ENCODE results near the gene LRP1B. TPM values are rescaled to one million over a fixed set of nuclear protein-coding genes. Genes with fewer than 3 reads are reported as not detected.
"Not testable (repeated sequence)": the region's sequence is repeated elsewhere in the genome, so short reads cannot be mapped to it uniquely, and the experiment has no call there.

LRP1B gene
- total and polyA plus RNA-seq, 4 donors: 0.01 to 0.84 (median 0.17) TPM

DNA sequence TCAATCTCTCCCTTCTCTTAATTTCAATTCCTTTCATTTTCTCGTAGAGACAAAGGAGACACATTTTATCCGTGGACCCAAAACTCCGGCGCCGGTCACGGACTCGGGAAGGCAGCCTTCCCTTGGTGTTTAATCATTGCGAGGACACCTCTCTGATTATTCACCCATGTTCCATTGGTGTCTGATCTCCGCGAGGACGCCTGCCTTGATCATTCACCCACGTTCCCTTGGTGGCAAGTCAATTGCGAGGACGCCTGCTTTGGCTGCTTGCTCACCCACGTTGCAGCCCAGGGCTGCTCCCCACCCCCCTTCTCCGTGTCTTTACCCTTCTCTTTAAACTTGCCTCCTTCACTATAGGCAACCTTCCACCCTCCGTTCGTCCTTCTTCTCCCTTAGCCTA is 1703.8 kb downstream of the LRP1B start:
- H3K27ac ChIP-seq (ENCODE audit: low read depth in 1 of 2, low read length in 2 of 2); H3K4me3 ChIP-seq (ENCODE audit: low read depth in 1 of 3, low read length in 3 of 3); H3K27me3 ChIP-seq (ENCODE audit: control insufficient read depth in 4 of 4, insufficient read depth in 4 of 4, low read length in 3 of 4); H3K9ac ChIP-seq (ENCODE audit: low read depth in 1 of 2, low read length in 2 of 2); H3K9me3 ChIP-seq (ENCODE audit: control insufficient read depth in 4 of 4, low read length in 3 of 4); DNase-seq (ENCODE audit: low spot score); H3K36me3 ChIP-seq (ENCODE audit: control insufficient read depth in 4 of 4, insufficient read depth in 3 of 4, low read depth in 1 of 4, low read length in 3 of 4); H3K4me1 ChIP-seq (ENCODE audit: control insufficient read depth in 4 of 4, insufficient read depth in 4 of 4, low read length in 3 of 4): not testable (repeated sequence)
- 91% methylated on average over 18 of the region's 18 CpGs for WGBS

DNA sequence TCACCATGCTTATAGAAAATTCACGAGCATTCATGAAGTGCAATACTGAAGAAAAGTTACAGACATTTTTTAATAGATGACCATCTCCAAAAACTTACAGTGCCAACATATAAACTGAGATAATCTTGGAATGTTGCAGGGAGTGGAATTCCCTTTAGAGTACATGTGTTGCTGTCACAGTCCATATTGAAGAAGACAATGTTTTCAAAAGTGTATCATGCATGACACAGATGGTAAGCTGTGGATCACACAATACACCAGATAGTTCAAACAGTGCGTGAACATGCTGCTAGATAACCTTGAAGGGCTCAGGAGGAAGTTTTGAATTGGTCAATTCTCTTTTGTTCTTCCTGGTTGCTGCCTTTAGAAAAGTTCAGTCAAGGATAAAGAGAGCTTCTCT is 1706.3 kb downstream of the LRP1B start:
- Histone ChIP-seq H3K9ac (ENCODE audit: low read depth in 1 of 2, low read length in 2 of 2) (no peak overlapping the region), H3K27ac (ENCODE audit: low read depth in 1 of 2, low read length in 2 of 2) (no peak overlapping the region), H3K9me3 (ENCODE audit: control insufficient read depth in 4 of 4, low read length in 3 of 4) (no peaks in the 10 kb centered on the region), H3K4me1 (ENCODE audit: control insufficient read depth in 4 of 4, insufficient read depth in 4 of 4, low read length in 3 of 4) (no peaks in the 10 kb centered on the region), H3K36me3 (ENCODE audit: control insufficient read depth in 4 of 4, insufficient read depth in 3 of 4, low read depth in 1 of 4, low read length in 3 of 4) (no peaks in the 10 kb centered on the region), H3K27me3 (ENCODE audit: control insufficient read depth in 4 of 4, insufficient read depth in 4 of 4, low read length in 3 of 4) (no peaks in the 10 kb centered on the region), H3K4me3 (ENCODE audit: low read depth in 1 of 3, low read length in 3 of 3) (no peak overlapping the region)
- WGBS: 72% methylated on average over 2 of the region's 2 CpGs
- no peak for DNase-seq (ENCODE audit: low spot score)
- TF ChIP-seq EGR1 (IDR thresholded peaks at IDR 0.05; ENCODE audit: low read depth in 2 of 2) (no peak), TAF1 (conservative IDR thresholded peaks at IDR 0.05) (no peak), NR2F2 (IDR thresholded peaks at IDR 0.05) (no peak), YY1 (IDR thresholded peaks at IDR 0.05) (no peak), FOXA1 (IDR thresholded peaks at IDR 0.05) (no peak), RXRA (IDR thresholded peaks at IDR 0.05) (no peak), HNF4G (IDR thresholded peaks at IDR 0.05) (no peak)
- TF ChIP-seq, protein P1, sequence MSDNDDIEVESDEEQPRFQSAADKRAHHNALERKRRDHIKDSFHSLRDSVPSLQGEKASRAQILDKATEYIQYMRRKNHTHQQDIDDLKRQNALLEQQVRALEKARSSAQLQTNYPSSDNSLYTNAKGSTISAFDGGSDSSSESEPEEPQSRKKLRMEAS (IDR thresholded peaks at IDR 0.05): no peak
- TF ChIP-seq, protein P2, sequence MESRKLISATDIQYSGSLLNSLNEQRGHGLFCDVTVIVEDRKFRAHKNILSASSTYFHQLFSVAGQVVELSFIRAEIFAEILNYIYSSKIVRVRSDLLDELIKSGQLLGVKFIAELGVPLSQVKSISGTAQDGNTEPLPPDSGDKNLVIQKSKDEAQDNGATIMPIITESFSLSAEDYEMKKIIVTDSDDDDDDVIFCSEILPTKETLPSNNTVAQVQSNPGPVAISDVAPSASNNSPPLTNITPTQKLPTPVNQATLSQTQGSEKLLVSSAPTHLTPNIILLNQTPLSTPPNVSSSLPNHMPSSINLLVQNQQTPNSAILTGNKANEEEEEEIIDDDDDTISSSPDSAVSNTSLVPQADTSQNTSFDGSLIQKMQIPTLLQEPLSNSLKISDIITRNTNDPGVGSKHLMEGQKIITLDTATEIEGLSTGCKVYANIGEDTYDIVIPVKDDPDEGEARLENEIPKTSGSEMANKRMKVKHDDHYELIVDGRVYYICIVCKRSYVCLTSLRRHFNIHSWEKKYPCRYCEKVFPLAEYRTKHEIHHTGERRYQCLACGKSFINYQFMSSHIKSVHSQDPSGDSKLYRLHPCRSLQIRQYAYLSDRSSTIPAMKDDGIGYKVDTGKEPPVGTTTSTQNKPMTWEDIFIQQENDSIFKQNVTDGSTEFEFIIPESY (IDR thresholded peaks at IDR 0.05): no peak
- TF ChIP-seq, protein P3, sequence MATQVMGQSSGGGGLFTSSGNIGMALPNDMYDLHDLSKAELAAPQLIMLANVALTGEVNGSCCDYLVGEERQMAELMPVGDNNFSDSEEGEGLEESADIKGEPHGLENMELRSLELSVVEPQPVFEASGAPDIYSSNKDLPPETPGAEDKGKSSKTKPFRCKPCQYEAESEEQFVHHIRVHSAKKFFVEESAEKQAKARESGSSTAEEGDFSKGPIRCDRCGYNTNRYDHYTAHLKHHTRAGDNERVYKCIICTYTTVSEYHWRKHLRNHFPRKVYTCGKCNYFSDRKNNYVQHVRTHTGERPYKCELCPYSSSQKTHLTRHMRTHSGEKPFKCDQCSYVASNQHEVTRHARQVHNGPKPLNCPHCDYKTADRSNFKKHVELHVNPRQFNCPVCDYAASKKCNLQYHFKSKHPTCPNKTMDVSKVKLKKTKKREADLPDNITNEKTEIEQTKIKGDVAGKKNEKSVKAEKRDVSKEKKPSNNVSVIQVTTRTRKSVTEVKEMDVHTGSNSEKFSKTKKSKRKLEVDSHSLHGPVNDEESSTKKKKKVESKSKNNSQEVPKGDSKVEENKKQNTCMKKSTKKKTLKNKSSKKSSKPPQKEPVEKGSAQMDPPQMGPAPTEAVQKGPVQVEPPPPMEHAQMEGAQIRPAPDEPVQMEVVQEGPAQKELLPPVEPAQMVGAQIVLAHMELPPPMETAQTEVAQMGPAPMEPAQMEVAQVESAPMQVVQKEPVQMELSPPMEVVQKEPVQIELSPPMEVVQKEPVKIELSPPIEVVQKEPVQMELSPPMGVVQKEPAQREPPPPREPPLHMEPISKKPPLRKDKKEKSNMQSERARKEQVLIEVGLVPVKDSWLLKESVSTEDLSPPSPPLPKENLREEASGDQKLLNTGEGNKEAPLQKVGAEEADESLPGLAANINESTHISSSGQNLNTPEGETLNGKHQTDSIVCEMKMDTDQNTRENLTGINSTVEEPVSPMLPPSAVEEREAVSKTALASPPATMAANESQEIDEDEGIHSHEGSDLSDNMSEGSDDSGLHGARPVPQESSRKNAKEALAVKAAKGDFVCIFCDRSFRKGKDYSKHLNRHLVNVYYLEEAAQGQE (IDR thresholded peaks at IDR 0.05): no peak

DNA sequence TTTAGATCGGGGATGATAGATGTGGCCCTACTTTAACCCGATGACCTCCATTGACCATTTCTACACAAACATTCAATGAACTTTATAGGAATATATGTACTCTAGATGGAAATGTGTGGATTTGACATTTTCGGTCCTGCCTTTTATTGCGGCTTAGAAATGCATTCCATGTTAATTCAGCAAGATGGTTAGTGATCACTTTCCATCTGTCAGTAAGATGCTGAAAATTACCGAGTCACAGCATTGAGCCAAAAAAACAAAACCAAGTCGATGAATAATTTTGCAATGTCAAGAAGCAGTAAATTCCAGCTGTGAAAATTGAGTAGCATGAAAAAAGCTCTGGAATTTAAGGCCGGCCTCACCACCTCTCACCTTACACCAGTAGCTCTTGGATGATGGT is 1708.1 kb downstream of the LRP1B start:
- Histone ChIP-seq H3K4me3 (ENCODE audit: low read depth in 1 of 3, low read length in 3 of 3) (no peak overlapping the region), H3K27ac (ENCODE audit: low read depth in 1 of 2, low read length in 2 of 2) (no peak overlapping the region), H3K9me3 (ENCODE audit: control insufficient read depth in 4 of 4, low read length in 3 of 4) (no peaks in the 10 kb centered on the region), H3K36me3 (ENCODE audit: control insufficient read depth in 4 of 4, insufficient read depth in 3 of 4, low read depth in 1 of 4, low read length in 3 of 4) (no peaks in the 10 kb centered on the region), H3K4me1 (ENCODE audit: control insufficient read depth in 4 of 4, insufficient read depth in 4 of 4, low read length in 3 of 4) (no peaks in the 10 kb centered on the region), H3K27me3 (ENCODE audit: control insufficient read depth in 4 of 4, insufficient read depth in 4 of 4, low read length in 3 of 4) (no peaks in the 10 kb centered on the region), H3K9ac (ENCODE audit: low read depth in 1 of 2, low read length in 2 of 2) (no peak overlapping the region)
- no peak for DNase-seq (ENCODE audit: low spot score)
- 91% methylated on average over 7 of the region's 7 CpGs for WGBS
- TF ChIP-seq SP1 (IDR thresholded peaks at IDR 0.05) (no peak), RXRA (IDR thresholded peaks at IDR 0.05) (no peak), NR2F2 (IDR thresholded peaks at IDR 0.05) (no peak), JUND (IDR thresholded peaks at IDR 0.05) (no peak), HNF4A (conservative IDR thresholded peaks at IDR 0.05) (no peak), FOXA2 (IDR thresholded peaks at IDR 0.05) (no peak), FOXA1 (IDR thresholded peaks at IDR 0.05) (no peak), RAD21 (IDR thresholded peaks at IDR 0.05) (no peak), YY1 (IDR thresholded peaks at IDR 0.05) (no peak), HNF4G (IDR thresholded peaks at IDR 0.05) (no peak)
- TF ChIP-seq, protein P2 (IDR thresholded peaks at IDR 0.05): no peak
- TF ChIP-seq, protein P4, sequence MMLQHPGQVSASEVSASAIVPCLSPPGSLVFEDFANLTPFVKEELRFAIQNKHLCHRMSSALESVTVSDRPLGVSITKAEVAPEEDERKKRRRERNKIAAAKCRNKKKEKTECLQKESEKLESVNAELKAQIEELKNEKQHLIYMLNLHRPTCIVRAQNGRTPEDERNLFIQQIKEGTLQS (IDR thresholded peaks at IDR 0.05): no peak
- TF ChIP-seq, protein P5, sequence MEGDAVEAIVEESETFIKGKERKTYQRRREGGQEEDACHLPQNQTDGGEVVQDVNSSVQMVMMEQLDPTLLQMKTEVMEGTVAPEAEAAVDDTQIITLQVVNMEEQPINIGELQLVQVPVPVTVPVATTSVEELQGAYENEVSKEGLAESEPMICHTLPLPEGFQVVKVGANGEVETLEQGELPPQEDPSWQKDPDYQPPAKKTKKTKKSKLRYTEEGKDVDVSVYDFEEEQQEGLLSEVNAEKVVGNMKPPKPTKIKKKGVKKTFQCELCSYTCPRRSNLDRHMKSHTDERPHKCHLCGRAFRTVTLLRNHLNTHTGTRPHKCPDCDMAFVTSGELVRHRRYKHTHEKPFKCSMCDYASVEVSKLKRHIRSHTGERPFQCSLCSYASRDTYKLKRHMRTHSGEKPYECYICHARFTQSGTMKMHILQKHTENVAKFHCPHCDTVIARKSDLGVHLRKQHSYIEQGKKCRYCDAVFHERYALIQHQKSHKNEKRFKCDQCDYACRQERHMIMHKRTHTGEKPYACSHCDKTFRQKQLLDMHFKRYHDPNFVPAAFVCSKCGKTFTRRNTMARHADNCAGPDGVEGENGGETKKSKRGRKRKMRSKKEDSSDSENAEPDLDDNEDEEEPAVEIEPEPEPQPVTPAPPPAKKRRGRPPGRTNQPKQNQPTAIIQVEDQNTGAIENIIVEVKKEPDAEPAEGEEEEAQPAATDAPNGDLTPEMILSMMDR (IDR thresholded peaks at IDR 0.05; ENCODE audit: low read depth, low read length, missing input control): no peak
- TF ChIP-seq, protein P1 (IDR thresholded peaks at IDR 0.05): no peak
